Right renal cortex interstitium (tissue), 3 donors: ENCODE measurements around the gene OR52E5. TPM values are rescaled to one million over a fixed set of nuclear protein-coding genes. Genes with fewer than 3 reads are reported as not detected.

Source experiments
- DNase-seq, 3 donors: peaks; one replicate each; pipeline ENCODE4 v3.0.0-alpha.2; 2013; ENCODE audit warnings: low read depth in 3 of 3, low spot score in 2 of 3
- polyA plus RNA-seq, 3 donors: library from polyadenylated mRNA; unstranded; fragments of 120-200 nt; gene quantifications; one replicate each; pipeline ENCODE4 v1.2.1, GENCODE V29; 2013; ENCODE audit not compliant: insufficient read length in 3 of 3

OR52E5 gene
- polyA plus RNA-seq, 3 donors, result not detected

GRCh38 chr11:5932671-5933070 is 39.7 kb downstream of the OR52E5 start:
- no peak for DNase-seq

- DNase-seq, result no peak
These were observed 40.1 kb downstream of the OR52E5 start for GRCh38 chr11:5933116-5933515.

- no peak for DNase-seq
These were observed 45.0 kb downstream of the OR52E5 start for GRCh38 chr11:5937868-5938602.

GRCh38 chr11:5938603-5938965 is 45.6 kb downstream of the OR52E5 start:
- DNase-seq, result no peak

GRCh38 chr11:5940748-5941147 is 47.7 kb downstream of the OR52E5 start:
- no peak for DNase-seq

- DNase-seq, result no peak
These were observed 48.9 kb downstream of the OR52E5 start, which contains the start of gene OR56A3 for GRCh38 chr11:5941951-5942350. OR56A3 (plus strand) TSS chr11:5942251; CDS start chr11:5947347, 5,096 bp downstream.

Other genes starting within 250 kb of the OR52E5 start
- gene TRIM5, start 208.1 kb upstream of the OR52E5 start, polyA plus RNA-seq, result 10 to 100 TPM; 35.7 to 44.1 (median 44.0) TPM
- gene TRIM22, start 203.4 kb upstream of the OR52E5 start, polyA plus RNA-seq, result 1 to 10 TPM; 7.0 to 9.9 (median 7.3) TPM
- not detected for gene OR56B1, start 156.8 kb upstream of the OR52E5 start, polyA plus RNA-seq
- gene OR52N4, start 139.0 kb upstream of the OR52E5 start, polyA plus RNA-seq, result not detected
- not detected for gene OR52N5, start 109.9 kb upstream of the OR52E5 start, polyA plus RNA-seq
- gene OR52N1, start 101.9 kb upstream of the OR52E5 start, polyA plus RNA-seq, result not detected
- not detected for gene OR52N2, start 84.3 kb upstream of the OR52E5 start, polyA plus RNA-seq
- gene OR52E6, start 51.3 kb upstream of the OR52E5 start, polyA plus RNA-seq, result not detected
- gene OR52E8, start 35.5 kb upstream of the OR52E5 start, polyA plus RNA-seq, result not detected
- not detected for gene OR52E4, start 12.6 kb upstream of the OR52E5 start, polyA plus RNA-seq
- gene OR56A3, start 49.0 kb downstream of the OR52E5 start, polyA plus RNA-seq, result not detected
- not detected for gene OR56A5, start 75.3 kb downstream of the OR52E5 start, polyA plus RNA-seq
- gene OR52L1, start 93.8 kb downstream of the OR52E5 start, polyA plus RNA-seq, result not detected
- under 1 TPM in 2 of 3 donors, not detected in 1; 0.04 to 0.06 TPM for gene OR56A4, start 113.7 kb downstream of the OR52E5 start, polyA plus RNA-seq
- not detected for gene OR56A1, start 137.6 kb downstream of the OR52E5 start, polyA plus RNA-seq
- gene OR56B4, start 214.5 kb downstream of the OR52E5 start, polyA plus RNA-seq, result under 1 TPM in 2 of 3 donors, not detected in 1; 0.14 to 0.25 TPM